SK-N-SH (cell line): ENCODE measurements around the gene ZNF709.

Source experiments
- ELF1 ChIP-seq: IDR thresholded peaks from 2 replicates; pipeline ENCODE4 v1.4.0; 2012
- EP300 ChIP-seq, 2 experiments: IDR thresholded peaks; 2 replicates each; pipeline versions ENCODE4 v1.4.0 to v1.6.1; 2012; ENCODE audit warnings: borderline replicate concordance in 1 of 2, low read depth in 1 of 2, low read length in 1 of 2
- EZH2phosphoT487 ChIP-seq: fragments of 200-600 bp; sonication (generic); IDR thresholded peaks from 2 replicates; pipeline ENCODE4 v1.6.1; 2017; ENCODE audit warnings: low read depth, mixed run types, mild to moderate bottlenecking, antibody characterized with exemption, moderate library complexity, borderline replicate concordance
- IRF3 ChIP-seq: fragments of 150-350 bp; IDR thresholded peaks from 2 replicates; pipeline ENCODE4 v1.6.1; 2016; ENCODE audit warnings: mild to moderate bottlenecking, low read depth, low read length
- NFIC ChIP-seq: IDR thresholded peaks from 2 replicates; pipeline ENCODE4 v1.4.0; 2012; ENCODE audit warnings: borderline replicate concordance
- POLR2AphosphoS5 ChIP-seq: IDR thresholded peaks from 2 replicates; pipeline ENCODE4 v1.6.1; 2012; ENCODE audit warnings: low read depth, low read length
- RAD21 ChIP-seq: IDR thresholded peaks from 2 replicates; pipeline ENCODE4 v1.6.1; 2012; ENCODE audit warnings: mild to moderate bottlenecking, low read length
- RCOR1 ChIP-seq: fragments of 150-350 bp; IDR thresholded peaks from 2 replicates; pipeline ENCODE4 v1.6.1; 2017; ENCODE audit warnings: antibody characterized with exemption, low read length
- RFX5 ChIP-seq: IDR thresholded peaks from 2 replicates; pipeline ENCODE4 v1.6.1; 2012; ENCODE audit warnings: mild to moderate bottlenecking, improper control_type of control experiment, low read length
- TCF12 ChIP-seq: IDR thresholded peaks from 2 replicates; pipeline ENCODE4 v1.4.0; 2012
- TF ChIP-seq, protein P1 (sequence below): fragments of 200-600 bp; sonication (generic); IDR thresholded peaks from 2 replicates; pipeline ENCODE4 v1.6.1; 2017; ENCODE audit warnings: antibody characterized with exemption, mild to moderate bottlenecking, moderate library complexity
- TF ChIP-seq, protein P2 (sequence below): IDR thresholded peaks from 2 replicates; pipeline ENCODE4 v1.4.0; 2012; ENCODE audit warnings: low read depth, borderline replicate concordance

DNA sequence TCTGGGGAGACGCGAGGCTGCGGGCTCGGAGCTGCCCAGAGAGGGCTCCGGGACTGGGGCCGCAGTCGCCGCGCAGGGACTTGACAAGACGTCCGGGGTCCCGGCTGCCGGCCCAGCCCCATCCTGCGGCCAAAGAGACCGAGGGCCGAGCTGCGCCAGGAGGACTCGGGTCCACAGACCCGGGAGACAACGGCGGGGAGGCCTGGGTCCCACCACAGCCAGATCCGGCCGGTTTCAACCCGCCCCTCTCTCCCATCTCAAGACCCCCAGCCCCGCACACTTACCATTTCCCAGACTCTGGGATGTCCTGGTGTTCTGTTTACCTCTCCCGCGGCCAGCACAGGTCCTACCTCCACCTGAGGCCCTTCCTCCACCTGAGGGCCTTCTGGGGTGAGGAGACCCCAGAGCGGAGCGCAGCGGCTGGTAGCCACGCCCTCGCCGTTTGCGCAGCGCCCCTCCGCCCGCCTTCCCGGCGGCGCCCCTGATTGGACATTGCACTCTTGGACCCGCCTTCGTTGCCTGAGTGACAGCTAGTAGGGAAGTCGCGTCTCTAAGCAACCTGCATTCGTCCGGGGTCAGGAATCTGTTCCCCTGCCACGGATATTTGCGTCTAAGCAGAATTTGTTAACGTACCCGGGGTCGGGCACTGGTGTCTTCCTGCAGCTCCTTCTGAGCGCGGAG, at the start of gene ZNF709:
- TF ChIP-seq, protein P1, sequence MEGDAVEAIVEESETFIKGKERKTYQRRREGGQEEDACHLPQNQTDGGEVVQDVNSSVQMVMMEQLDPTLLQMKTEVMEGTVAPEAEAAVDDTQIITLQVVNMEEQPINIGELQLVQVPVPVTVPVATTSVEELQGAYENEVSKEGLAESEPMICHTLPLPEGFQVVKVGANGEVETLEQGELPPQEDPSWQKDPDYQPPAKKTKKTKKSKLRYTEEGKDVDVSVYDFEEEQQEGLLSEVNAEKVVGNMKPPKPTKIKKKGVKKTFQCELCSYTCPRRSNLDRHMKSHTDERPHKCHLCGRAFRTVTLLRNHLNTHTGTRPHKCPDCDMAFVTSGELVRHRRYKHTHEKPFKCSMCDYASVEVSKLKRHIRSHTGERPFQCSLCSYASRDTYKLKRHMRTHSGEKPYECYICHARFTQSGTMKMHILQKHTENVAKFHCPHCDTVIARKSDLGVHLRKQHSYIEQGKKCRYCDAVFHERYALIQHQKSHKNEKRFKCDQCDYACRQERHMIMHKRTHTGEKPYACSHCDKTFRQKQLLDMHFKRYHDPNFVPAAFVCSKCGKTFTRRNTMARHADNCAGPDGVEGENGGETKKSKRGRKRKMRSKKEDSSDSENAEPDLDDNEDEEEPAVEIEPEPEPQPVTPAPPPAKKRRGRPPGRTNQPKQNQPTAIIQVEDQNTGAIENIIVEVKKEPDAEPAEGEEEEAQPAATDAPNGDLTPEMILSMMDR, result no peak
- TF ChIP-seq ELF1 (peak; percentile 66), EP300 (IDR thresholded peaks at IDR 0.05; ENCODE audit: borderline replicate concordance in 1 of 2, low read depth in 1 of 2, low read length in 1 of 2) (no peak), RCOR1 (no peak), IRF3 (no peak), NFIC (no peak), EZH2phosphoT487 (no peak), RFX5 (no peak), RAD21 (no peak), POLR2AphosphoS5 (peak; percentile 84), TCF12 (no peak)
- TF ChIP-seq, protein P2, sequence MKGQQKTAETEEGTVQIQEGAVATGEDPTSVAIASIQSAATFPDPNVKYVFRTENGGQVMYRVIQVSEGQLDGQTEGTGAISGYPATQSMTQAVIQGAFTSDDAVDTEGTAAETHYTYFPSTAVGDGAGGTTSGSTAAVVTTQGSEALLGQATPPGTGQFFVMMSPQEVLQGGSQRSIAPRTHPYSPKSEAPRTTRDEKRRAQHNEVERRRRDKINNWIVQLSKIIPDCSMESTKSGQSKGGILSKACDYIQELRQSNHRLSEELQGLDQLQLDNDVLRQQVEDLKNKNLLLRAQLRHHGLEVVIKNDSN, result no peak
